GM12878 (cell line): Measurements from ENCODE around the gene AGBL1. TPM values are rescaled to one million over a fixed set of nuclear protein-coding genes. Genes with fewer than 3 reads are reported as not detected.

Experiments used
- ATAC-seq: fragments of 200-7000 bp; cut with Tn5 transposase; 3 replicates; pipeline ENCODE4 v1.9.1; 2020; ENCODE audit warnings: mild to moderate bottlenecking, moderate library complexity
- BruUV-seq: library from RNA; stranded (reverse); fragments of 400-500 nt; replicated peaks from 2 replicates; lab custom pipeline; 2021; lab: Mats Ljungman, UMichigan
- CTCF ChIA-PET: fragments of 300-600 bp; sonication (Branson Sonifier 250); formaldehyde crosslinking; extraction: SDS; loops from one replicate; lab custom pipeline; 2021; ENCODE audit warnings: inconsistent platforms; lab: Yijun Ruan, JAX
- POLR2A ChIA-PET: fragments of 350-600 bp; formaldehyde crosslinking; extraction: SDS; loops from one replicate; lab custom pipeline; 2021; ENCODE audit warnings: inconsistent platforms; lab: Charles Lee
- RAD21 ChIA-PET: fragments of 300-600 bp; sonication (Branson Sonifier 250); formaldehyde crosslinking; loops from one replicate; lab custom pipeline; 2023; ENCODE audit warnings: antibody characterized with exemption; ENCODE audit not compliant: unreplicated experiment; lab: Charles Lee
- SMC1A ChIA-PET: fragments of 300-600 bp; sonication (Branson Sonifier 250); formaldehyde crosslinking; loops from one replicate; lab custom pipeline; 2023; ENCODE audit not compliant: unreplicated experiment, uncharacterized antibody; lab: Charles Lee
- DNase-seq: peaks from one replicate; pipeline ENCODE4 v3.0.0-alpha.2; 2011; ENCODE audit warnings: low read depth, low spot score
- FAIRE-seq: peaks from 3 replicates; lab custom pipeline; 2011; peaks lifted over from hg19 to GRCh38; lab: Jason Lieb, UNC
- H2AFZ ChIP-seq: 2 replicates; pipeline ENCODE4 v1.6.0; 2011; ENCODE audit warnings: low read depth, low read length, control low read depth; ENCODE audit not compliant: control insufficient read depth
- H3K27ac ChIP-seq: 2 replicates; pipeline ENCODE4 v1.5.1; 2011; ENCODE audit warnings: control low read depth; ENCODE audit not compliant: control insufficient read depth, insufficient read depth
- H3K27me3 ChIP-seq, 2 experiments: replicated peaks in 1 of 2; 2 replicates each; pipeline versions ENCODE4 v1.6.0 to v1.6.1; 2011; ENCODE audit warnings: low read length in 1 of 2; ENCODE audit not compliant: control insufficient read depth in 2 of 2, insufficient read depth in 2 of 2
- H3K36me3 ChIP-seq, 2 experiments: 2 replicates each; pipeline ENCODE4 v1.5.1; 2011; ENCODE audit warnings: low read length in 1 of 2; ENCODE audit not compliant: control insufficient read depth in 2 of 2, insufficient read depth in 2 of 2
- H3K4me1 ChIP-seq: 2 replicates; pipeline ENCODE4 v1.6.1; 2011; ENCODE audit warnings: mild to moderate bottlenecking, low read length, moderate library complexity, mixed read lengths; ENCODE audit not compliant: control insufficient read depth, insufficient read depth
- H3K4me2 ChIP-seq: 2 replicates; pipeline ENCODE4 v1.6.0; 2011; ENCODE audit warnings: control low read depth; ENCODE audit not compliant: control insufficient read depth, insufficient read depth
- H3K4me3 ChIP-seq: fragments of 200-600 bp; sonication (generic); 2 replicates; pipeline ENCODE4 v1.5.1; 2016
- H3K79me2 ChIP-seq: 2 replicates; pipeline ENCODE4 v1.6.0; 2011; ENCODE audit warnings: low read length; ENCODE audit not compliant: control insufficient read depth, insufficient read depth
- H3K9ac ChIP-seq: 2 replicates; pipeline ENCODE4 v1.8.0; 2011; ENCODE audit warnings: low read length, control low read depth, mixed read lengths; ENCODE audit not compliant: control insufficient read depth, insufficient read depth
- H3K9me3 ChIP-seq: replicated peaks from 3 replicates; pipeline ENCODE4 v1.5.1; 2011; ENCODE audit warnings: mild to moderate bottlenecking, low read length; ENCODE audit not compliant: control insufficient read depth, insufficient read depth
- H4K20me1 ChIP-seq: 2 replicates; pipeline ENCODE4 v1.6.0; 2011; ENCODE audit not compliant: control insufficient read depth, insufficient read depth
- BHLHE40 ChIP-seq, 2 experiments: fragments of 450-650 bp in 1 of 2; IDR thresholded peaks; 2 replicates each; pipeline ENCODE4 v1.6.1; 2011 to 2017; ENCODE audit warnings: low read depth in 2 of 2, borderline replicate concordance in 1 of 2, improper control_type of control experiment in 1 of 2, low read length in 1 of 2, mild to moderate bottlenecking in 1 of 2
- EED ChIP-seq: sonication (generic); IDR thresholded peaks from 2 replicates; pipeline ENCODE4 v1.6.1; 2016; ENCODE audit warnings: antibody characterized with exemption, low read depth
- PRDM15 ChIP-seq: fragments of 450-650 bp; formaldehyde crosslinking; IDR thresholded peaks from 2 replicates; pipeline ENCODE4 v1.4.0; 2020; ENCODE audit warnings: mild to moderate bottlenecking, moderate library complexity
- ZNF592 ChIP-seq: fragments of 450-650 bp; IDR thresholded peaks from 2 replicates; pipeline ENCODE4 v1.6.1; 2017; ENCODE audit warnings: mild to moderate bottlenecking, moderate library complexity
- WGBS: methylation state at CpG from one replicate; pipeline ENCODE4 v1.1.6; 2016; ENCODE audit warnings: low lambda C conversion rate; ENCODE audit not compliant: insufficient replicate concordance, insufficient coverage; ENCODE audit errors: missing lambda C conversion rate; 5-methylcytosine and 5-hydroxymethylcytosine counted together
- in situ Hi-C: fragments of 300-500 bp; cut with MboI; formaldehyde crosslinking; loops from 9 replicates; pipeline ENCODE4 v1.14.3; 2018; ENCODE audit warnings: mixed read lengths
- intact Hi-C: fragments of 100-400 bp; cut with micrococcal nuclease; formaldehyde crosslinking; loops from one replicate; pipeline ENCODE4 v1.14.2; 2022; ENCODE audit not compliant: unreplicated experiment
- polyA plus RNA-seq, 11 experiments: library from polyadenylated mRNA; depleted of rRNA in 4 of 11; unstranded in 6 of 11; stranded (reverse) in 5 of 11; fragments of >200 nt; fragmentation: Nextera tagmentation in 4 of 11; fragmentation: Illumina TruSeq in 1 of 11; extraction: Ambion mirVana in 4 of 11; extraction: Trizol in 1 of 11; gene quantifications; 1 replicate in 1 of 11; 2 replicates in 10 of 11; pipeline versions ENCODE4 v1.2.1 to v1.2.3, GENCODE V29; 2011 to 2016; ENCODE audit warnings: inconsistent platforms in 2 of 11, missing spikeins in 2 of 11, low read depth in 1 of 11
- total RNA-seq, 4 experiments: library from RNA; depleted of rRNA in 3 of 4; stranded (reverse); fragments of >200 nt in 3 of 4; fragmentation: Illumina TruSeq in 1 of 4; extraction: Trizol in 1 of 4; gene quantifications; 2 replicates each; pipeline versions ENCODE4 v1.2.1 to v1.2.3, GENCODE V29; 2013 to 2021

The AGBL1 gene
- total and polyA plus RNA-seq, 10 of the 15 experiments (the other 5 are each of a cell fraction or from before 2014, with no cell fraction given), result not detected

- Histone ChIP-seq H2AFZ (no peak overlapping the region), H3K9me3 (no peaks in the 10 kb centered on the region), H3K36me3 (no peaks in the 10 kb centered on the region), H3K27me3 (no peaks in the 10 kb centered on the region), H3K4me2 (no peak overlapping the region), H3K4me3 (no peak overlapping the region), H3K27ac (no peak overlapping the region), H3K9ac (no peak overlapping the region), H4K20me1 (no peaks in the 10 kb centered on the region), H3K4me1 (no peaks in the 10 kb centered on the region), H3K79me2 (no peaks in the 10 kb centered on the region)
- ATAC-seq (no peak), DNase-seq (no peak), FAIRE-seq (no peak)
- in situ Hi-C loops (no loop called here), intact Hi-C loops (no loop called here)
- no peak for TF ChIP-seq BHLHE40 (IDR thresholded peaks at IDR 0.05; ENCODE audit: borderline replicate concordance in 1 of 2, low read depth in 2 of 2, low read length in 1 of 2)
- TF ChIP-seq ZNF592, result no peak
- no peak for TF ChIP-seq EED
- TF ChIP-seq PRDM15 (CRISPR knock-in tag), result no peak
- RAD21 ChIA-PET, result no interaction called here
- 39% methylated on average over 4 of the region's 4 CpGs for WGBS
- CTCF ChIA-PET, result interaction anchor here (1.4 to 1.5 kb wide), 2 partner anchors 30 to 39 kb away, joined by 3 to 4 read pairs; no protein-coding TSS in a partner anchor
- SMC1A ChIA-PET, result no interaction called here
- POLR2A ChIA-PET, result no interaction called here
- no TSS peak for BruUV-seq
These were observed 436.0 kb downstream of the AGBL1 start for GRCh38 chr15:86515625-86516024.
